HEK293 (cell line): ENCODE results near the gene MLF2.

ENCODE experiments used
- CTCF ChIA-PET: fragments of 350-600 bp; formaldehyde crosslinking; extraction: SDS; loops from one replicate; lab custom pipeline; 2021; ENCODE audit warnings: antibody characterized with exemption; lab: Yijun Ruan, JAX
- POLR2A ChIA-PET: fragments of 300-600 bp; formaldehyde crosslinking; extraction: SDS; loops from one replicate; lab custom pipeline; 2020; ENCODE audit warnings: antibody characterized with exemption, inconsistent platforms; lab: Yijun Ruan, JAX
- H3K27ac ChIP-seq: fragments of 200-500 bp; sonication (Bioruptor generic); 2 replicates; pipeline ENCODE4 v1.5.1; 2014; ENCODE audit warnings: low read depth, low read length, control low read depth, inconsistent platforms; ENCODE audit errors: extremely low read depth
- H3K36me3 ChIP-seq, 2 experiments: fragments of 200-500 bp in 1 of 2; sonication (Bioruptor generic) in 1 of 2; 1 replicate in 1 of 2; 2 replicates in 1 of 2; pipeline ENCODE4 v1.5.1; 2014 to 2017; ENCODE audit warnings: inconsistent platforms in 2 of 2, low read length in 2 of 2; ENCODE audit not compliant: control insufficient read depth in 2 of 2, insufficient read depth in 1 of 2
- H3K4me1 ChIP-seq: fragments of 200-500 bp; sonication (Bioruptor generic); 2 replicates; pipeline ENCODE4 v1.5.1; 2014; ENCODE audit warnings: mild to moderate bottlenecking, low read length, inconsistent platforms; ENCODE audit not compliant: control insufficient read depth, insufficient read depth
- H3K4me3 ChIP-seq: 2 replicates; pipeline ENCODE4 v1.5.1; 2011; ENCODE audit warnings: low read depth, mild to moderate bottlenecking, control low read depth, low read length, moderate library complexity
- H3K9me3 ChIP-seq: fragments of 200-500 bp; sonication (Bioruptor generic); 2 replicates; pipeline ENCODE4 v1.5.1; 2014; ENCODE audit warnings: low read depth, low read length, inconsistent platforms; ENCODE audit not compliant: control insufficient read depth, insufficient read depth
- ATF2 ChIP-seq: fragments of 450-650 bp; formaldehyde crosslinking; IDR thresholded peaks from 2 replicates; pipeline ENCODE4 v1.5.1; 2016; ENCODE audit warnings: missing biosample characterization, missing genetic modification characterization, low read depth
- KLF16 ChIP-seq: fragments of 450-650 bp; formaldehyde crosslinking; IDR thresholded peaks from 2 replicates; pipeline ENCODE4 v1.5.1; 2017; ENCODE audit warnings: missing biosample characterization, missing genetic modification characterization
- KLF7 ChIP-seq: fragments of 450-650 bp; formaldehyde crosslinking; IDR thresholded peaks from 2 replicates; pipeline ENCODE4 v1.5.1; 2016; ENCODE audit warnings: missing biosample characterization, missing genetic modification characterization, borderline replicate concordance
- PATZ1 ChIP-seq: fragments of 450-650 bp; formaldehyde crosslinking; IDR thresholded peaks from 2 replicates; pipeline ENCODE4 v1.5.1; 2016; ENCODE audit warnings: missing biosample characterization, missing genetic modification characterization
- REPIN1 ChIP-seq: fragments of 450-650 bp; formaldehyde crosslinking; IDR thresholded peaks from 2 replicates; pipeline ENCODE4 v1.5.1; 2017; ENCODE audit warnings: missing biosample characterization, missing genetic modification characterization, low read depth
- TRIM28 ChIP-seq: IDR thresholded peaks from 2 replicates; pipeline ENCODE4 v1.6.1; 2011; ENCODE audit warnings: low read length, control low read depth, borderline replicate concordance
- YY1 ChIP-seq: fragments of 450-650 bp; formaldehyde crosslinking; IDR thresholded peaks from 2 replicates; pipeline ENCODE4 v1.5.1; 2018; ENCODE audit warnings: missing biosample characterization, missing genetic modification characterization
- ZBTB20 ChIP-seq: fragments of 450-650 bp; formaldehyde crosslinking; IDR thresholded peaks from 2 replicates; pipeline ENCODE4 v1.5.1; 2016; ENCODE audit warnings: missing biosample characterization, missing genetic modification characterization
- ZBTB21 ChIP-seq: fragments of 450-650 bp; formaldehyde crosslinking; IDR thresholded peaks from 2 replicates; pipeline ENCODE4 v1.5.1; 2017; ENCODE audit warnings: missing biosample characterization, missing genetic modification characterization
- ZNF18 ChIP-seq: fragments of 450-650 bp; formaldehyde crosslinking; IDR thresholded peaks from 2 replicates; pipeline ENCODE4 v1.5.1; 2016; ENCODE audit warnings: missing biosample characterization, missing genetic modification characterization
- ZNF202 ChIP-seq: fragments of 450-650 bp; formaldehyde crosslinking; IDR thresholded peaks from 2 replicates; pipeline ENCODE4 v1.5.1; 2016; ENCODE audit warnings: missing biosample characterization, missing genetic modification characterization, borderline replicate concordance
- ZNF274 ChIP-seq, 2 experiments: fragments of 200-500 bp in 1 of 2; fragments of 450-650 bp in 1 of 2; sonication (Bioruptor generic) in 1 of 2; formaldehyde crosslinking in 1 of 2; IDR thresholded peaks; 2 replicates each; pipeline versions ENCODE4 v1.5.1 to v1.6.1; 2014 to 2016; ENCODE audit warnings: borderline replicate concordance in 1 of 2, inconsistent platforms in 1 of 2, low read length in 1 of 2, missing biosample characterization in 1 of 2, missing genetic modification characterization in 1 of 2
- ZNF280D ChIP-seq: fragments of 450-650 bp; formaldehyde crosslinking; IDR thresholded peaks from 2 replicates; pipeline ENCODE4 v1.5.1; 2016; ENCODE audit warnings: missing biosample characterization, missing genetic modification characterization
- ZNF324 ChIP-seq: fragments of 450-650 bp; formaldehyde crosslinking; IDR thresholded peaks from 2 replicates; pipeline ENCODE4 v1.5.1; 2016; ENCODE audit warnings: missing biosample characterization, missing genetic modification characterization
- ZNF366 ChIP-seq: fragments of 450-650 bp; formaldehyde crosslinking; conservative IDR thresholded peaks from 2 replicates; pipeline ENCODE4 v1.5.1; 2016; ENCODE audit warnings: missing biosample characterization, missing genetic modification characterization
- ZNF513 ChIP-seq: fragments of 450-650 bp; IDR thresholded peaks from 2 replicates; pipeline ENCODE4 v1.5.1; 2018; ENCODE audit warnings: missing biosample characterization, missing genetic modification characterization
- ZNF529 ChIP-seq: fragments of 450-650 bp; formaldehyde crosslinking; IDR thresholded peaks from 2 replicates; pipeline ENCODE4 v1.5.1; 2017; ENCODE audit warnings: missing genetic modification characterization, missing biosample characterization; ENCODE audit not compliant: insufficient replicate concordance
- ZNF530 ChIP-seq: fragments of 450-650 bp; formaldehyde crosslinking; IDR thresholded peaks from 2 replicates; pipeline ENCODE4 v1.5.1; 2016; ENCODE audit warnings: low read depth, missing biosample characterization, missing genetic modification characterization
- ZNF561 ChIP-seq: fragments of 450-650 bp; IDR thresholded peaks from 2 replicates; pipeline ENCODE4 v1.5.1; 2018; ENCODE audit warnings: missing biosample characterization, missing genetic modification characterization, borderline replicate concordance
- ZNF654 ChIP-seq: fragments of 450-650 bp; formaldehyde crosslinking; IDR thresholded peaks from 2 replicates; pipeline ENCODE4 v1.5.1; 2016; ENCODE audit warnings: low read depth, missing biosample characterization, missing genetic modification characterization

Gene MLF2

GRCh38 chr12:6767353-6768319 is 14.7 kb upstream of the MLF2 start (continued):
- peak; percentile 49 for TF ChIP-seq PATZ1 (tag by site-specific recombination)
- 0 out of 2 replicates have a peak, but pooled peaks have one; percentile 53 for TF ChIP-seq REPIN1
- no peak for TF ChIP-seq ZNF530 (tag by site-specific recombination)

- Histone ChIP-seq H3K9me3 (no peaks in the 10 kb centered on the region), H3K4me3 (peak overlapping the region; percentile 77), H3K27ac (peak overlapping the region; percentile 92), H3K36me3 (peaks cover 11 to 24% of the 10 kb centered on the region in 2 experiments; a peak in 2 of 3 replicates), H3K4me1 (peaks cover 34% of the 10 kb centered on the region)
- POLR2A ChIA-PET, result interaction anchor here (0.6 to 3.9 kb wide), 31 partner anchors 9 to 249 kb away, joined by 3 to 79 read pairs (median 5); partner anchors contain the start of genes C12orf57, CDCA3, COPS7A and GAPDH
- CTCF ChIA-PET, result interaction anchor here (0.6 to 7.8 kb wide), 21 partner anchors 8 to 1167 kb away, joined by 3 to 140 read pairs (median 3); partner anchors contain the start of genes COPS7A, MLF2, P3H3 and USP5
- no peak for TF ChIP-seq ZBTB21
- peak; percentile 54 for TF ChIP-seq ZNF366 (tag by site-specific recombination)
- no peak for TF ChIP-seq ZNF513
- TF ChIP-seq ATF2 (tag by site-specific recombination), result no peak
- TF ChIP-seq ZBTB20, result peak; percentile 73
- TF ChIP-seq ZNF529 (tag by site-specific recombination), result no peak
- TF ChIP-seq ZNF654, result no peak
- TF ChIP-seq ZNF324 (tag by site-specific recombination), result no peak
- no peak for TF ChIP-seq TRIM28
- no peak for TF ChIP-seq ZNF202 (tag by site-specific recombination)
- TF ChIP-seq ZNF280D (tag by site-specific recombination), result no peak
- TF ChIP-seq ZNF18 (tag by site-specific recombination), result peak; percentile 31; the same call in 1 of the 2 replicates
- 0 out of 2 replicates have a peak, but pooled peaks have one; percentile 56 for TF ChIP-seq ZNF561
- TF ChIP-seq YY1, result no peak
- no peak for TF ChIP-seq KLF7 (tag by site-specific recombination)
- TF ChIP-seq KLF16 (tag by site-specific recombination), result 0 out of 2 replicates have a peak, but pooled peaks have one; percentile 45
- TF ChIP-seq ZNF274 (IDR thresholded peaks at IDR 0.05; ENCODE audit: low read length), result no peak
- TF ChIP-seq ZNF274 (tag by site-specific recombination; IDR thresholded peaks at IDR 0.05; ENCODE audit: borderline replicate concordance), result no peak
Observed at GRCh38 chr12:6766651-6767349, 13.9 kb upstream of the MLF2 start.
